Fibroblast of skin of left quadriceps (primary cell): ENCODE results near the gene PLA2G12B.
"Not testable (repeated sequence)": the region's sequence is repeated elsewhere in the genome, so short reads cannot be mapped to it uniquely, and the experiment has no call there.

Experiments
- DNase-seq, 2 experiments: peaks; one replicate each; pipeline ENCODE4 v3.0.0-alpha.2; 2013; ENCODE audit warnings: low read depth in 2 of 2

The PLA2G12B gene, protein sequence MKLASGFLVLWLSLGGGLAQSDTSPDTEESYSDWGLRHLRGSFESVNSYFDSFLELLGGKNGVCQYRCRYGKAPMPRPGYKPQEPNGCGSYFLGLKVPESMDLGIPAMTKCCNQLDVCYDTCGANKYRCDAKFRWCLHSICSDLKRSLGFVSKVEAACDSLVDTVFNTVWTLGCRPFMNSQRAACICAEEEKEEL

DNA sequence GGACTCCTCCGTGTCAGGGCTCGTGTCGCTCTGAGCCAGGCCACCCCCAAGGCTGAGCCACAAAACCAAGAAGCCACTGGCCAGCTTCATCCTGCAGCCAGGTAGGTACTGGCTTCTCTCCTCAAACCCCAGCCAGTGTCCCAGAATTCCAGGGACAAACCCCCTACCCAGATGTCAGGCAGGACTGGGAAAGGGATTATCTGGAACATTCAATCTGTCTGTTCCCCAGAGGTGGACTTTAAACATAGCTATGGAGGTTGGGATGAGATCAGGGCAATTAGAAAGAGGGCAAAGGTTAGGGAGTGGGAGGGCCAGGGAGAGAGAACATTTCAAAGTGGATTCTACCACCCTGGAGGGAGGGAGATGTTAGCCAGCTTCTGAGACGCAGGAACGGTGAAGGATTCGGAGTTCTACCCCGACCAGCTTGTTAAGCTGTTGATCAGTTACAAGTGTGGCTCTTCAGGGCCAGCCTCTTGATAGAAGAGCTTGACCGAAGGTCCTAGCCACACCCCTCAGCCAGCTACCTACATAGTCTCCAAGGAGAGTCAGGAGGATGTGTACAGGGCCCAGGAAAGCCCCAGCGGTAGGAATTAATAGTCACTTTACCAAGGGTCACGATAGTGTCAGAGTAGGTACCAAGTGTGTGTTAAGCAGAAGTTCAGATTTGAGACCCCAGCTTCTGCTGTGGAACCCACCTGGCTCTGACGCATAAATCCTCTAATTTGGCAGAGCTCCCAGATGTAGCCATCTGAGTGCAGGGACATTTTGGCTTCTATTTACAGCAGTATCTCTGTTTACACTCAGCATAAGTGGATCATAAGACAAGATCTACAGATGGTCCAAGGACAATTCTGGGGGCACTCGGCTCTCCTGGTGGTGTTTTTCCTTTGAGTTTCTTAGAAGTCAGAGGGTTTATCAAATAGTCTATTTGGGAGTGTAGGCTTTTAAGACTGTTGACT lies at the start of gene PLA2G12B:
PLA2G12B (minus strand) TSS at position 211 of the 959 bp plus-strand sequence; CDS start at position 90, 121 bp downstream.
- no peak for DNase-seq

DNA sequence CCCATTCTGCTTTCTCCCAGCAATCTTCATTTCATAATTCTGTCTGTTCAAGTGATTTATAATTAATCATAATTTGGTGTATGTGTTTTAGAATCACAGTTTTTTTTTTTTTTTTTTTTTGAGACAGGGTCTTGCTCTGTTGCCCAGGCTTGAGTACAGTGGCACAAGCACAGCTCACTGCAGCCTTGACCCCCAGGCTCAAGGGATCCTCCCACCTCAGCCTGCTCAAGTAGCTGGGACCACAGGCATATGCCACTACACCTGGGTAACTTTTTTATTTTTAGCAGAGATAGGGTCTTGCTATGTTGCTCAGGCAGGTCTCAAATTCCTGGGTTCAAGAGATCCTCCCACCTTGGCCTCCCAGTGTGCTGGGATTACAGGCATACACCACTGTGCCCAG lies 49.2 kb upstream of the PLA2G12B start:
- no peak for DNase-seq

DNA sequence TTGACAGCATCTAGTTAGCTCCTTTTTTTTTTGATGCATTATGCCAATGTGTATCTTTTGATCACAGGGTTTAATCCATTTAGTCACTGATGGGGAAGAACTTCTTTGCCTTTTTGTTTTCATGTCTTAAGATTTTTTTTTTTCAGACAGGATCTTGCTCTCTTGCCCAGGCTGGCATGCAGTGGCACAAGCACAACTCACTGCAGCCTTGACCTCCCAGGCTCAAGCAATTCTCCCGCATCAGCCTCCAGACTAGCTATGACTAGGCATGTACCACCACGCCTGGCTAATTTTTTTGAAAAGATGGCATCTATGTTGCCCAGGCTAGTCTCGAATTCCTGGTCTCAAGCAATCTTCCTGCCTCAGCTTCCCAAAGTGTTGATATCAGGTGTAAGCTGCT lies 46.4 kb upstream of the PLA2G12B start:
- no peak for DNase-seq

DNA sequence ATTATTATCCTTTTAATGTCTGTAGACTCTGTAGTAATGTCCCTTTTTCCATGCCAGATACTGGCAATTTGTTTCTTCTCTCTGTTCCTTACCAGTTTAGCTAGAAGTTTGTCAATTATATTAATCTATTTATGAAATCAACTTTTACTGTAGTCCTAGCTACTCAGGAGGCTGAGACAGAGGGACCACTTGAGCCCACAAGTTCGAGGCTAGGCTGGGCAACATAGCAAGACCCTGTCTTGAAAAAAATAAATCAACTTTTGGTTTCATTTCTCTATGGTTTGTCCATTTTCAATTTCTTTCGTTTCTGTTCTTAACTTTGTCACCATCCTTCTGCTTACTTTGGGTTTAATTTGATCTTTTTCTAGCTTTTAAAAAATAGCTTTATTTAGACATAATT lies 42.5 kb upstream of the PLA2G12B start:
- no peak for DNase-seq

DNA sequence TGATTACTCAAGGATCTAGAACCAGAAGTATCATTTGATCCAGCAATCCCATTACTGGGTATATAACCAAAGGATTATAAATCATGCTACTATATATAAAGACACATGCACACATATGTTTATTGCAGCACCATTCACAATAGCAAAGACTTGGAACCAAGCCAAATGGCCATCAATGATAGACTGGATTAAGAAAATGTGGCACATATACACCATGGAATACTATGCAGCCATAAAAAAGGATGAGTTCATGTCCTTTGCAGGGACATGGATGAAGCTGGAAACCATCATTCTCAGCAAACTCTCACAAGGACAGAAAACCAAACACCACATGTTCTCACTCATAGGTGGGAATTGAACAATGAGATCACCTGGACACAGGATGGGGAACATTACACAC lies 40.9 kb upstream of the PLA2G12B start:
- DNase-seq = not testable (repeated sequence)

DNA sequence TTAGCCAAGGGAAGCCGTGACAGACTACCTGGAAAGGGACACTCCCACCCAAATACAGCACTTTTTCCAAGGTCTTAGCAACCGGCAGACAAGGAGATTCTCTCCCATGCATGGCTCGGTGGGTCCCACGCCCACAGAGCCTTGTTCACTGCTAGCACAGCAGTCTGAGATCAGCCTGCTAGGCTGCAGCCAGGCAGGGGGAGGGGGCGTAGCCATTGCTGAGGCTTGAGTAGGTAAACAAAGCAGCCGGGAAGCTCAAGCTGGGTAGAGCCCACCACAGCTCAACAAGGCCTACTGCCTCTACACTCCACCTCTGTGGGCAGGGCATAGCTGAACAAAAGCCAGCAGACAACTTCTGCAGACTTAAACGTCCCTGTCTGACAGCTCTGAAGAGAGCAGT lies 35.2 kb upstream of the PLA2G12B start:
- DNase-seq = not testable (repeated sequence)

DNA sequence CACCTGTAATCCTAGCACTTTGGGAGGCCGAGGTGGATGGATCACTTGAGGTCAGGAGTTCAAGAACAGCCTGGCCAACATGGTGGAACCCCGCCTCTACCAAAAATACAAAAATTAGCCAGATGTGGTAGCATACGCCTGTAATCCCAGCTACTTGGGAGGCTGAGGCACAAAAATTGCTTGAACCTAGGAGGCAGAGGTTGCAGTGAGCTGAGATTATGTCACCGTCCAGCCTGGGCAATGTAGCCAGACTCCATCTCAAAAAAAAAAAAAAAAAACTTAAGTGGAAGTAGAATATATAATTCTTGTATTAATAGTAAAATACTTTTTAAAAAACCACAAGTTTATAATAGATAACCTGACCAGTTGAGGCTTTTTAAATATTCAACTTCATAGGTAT lies 30.0 kb upstream of the PLA2G12B start:
- not testable (repeated sequence) for DNase-seq

DNA sequence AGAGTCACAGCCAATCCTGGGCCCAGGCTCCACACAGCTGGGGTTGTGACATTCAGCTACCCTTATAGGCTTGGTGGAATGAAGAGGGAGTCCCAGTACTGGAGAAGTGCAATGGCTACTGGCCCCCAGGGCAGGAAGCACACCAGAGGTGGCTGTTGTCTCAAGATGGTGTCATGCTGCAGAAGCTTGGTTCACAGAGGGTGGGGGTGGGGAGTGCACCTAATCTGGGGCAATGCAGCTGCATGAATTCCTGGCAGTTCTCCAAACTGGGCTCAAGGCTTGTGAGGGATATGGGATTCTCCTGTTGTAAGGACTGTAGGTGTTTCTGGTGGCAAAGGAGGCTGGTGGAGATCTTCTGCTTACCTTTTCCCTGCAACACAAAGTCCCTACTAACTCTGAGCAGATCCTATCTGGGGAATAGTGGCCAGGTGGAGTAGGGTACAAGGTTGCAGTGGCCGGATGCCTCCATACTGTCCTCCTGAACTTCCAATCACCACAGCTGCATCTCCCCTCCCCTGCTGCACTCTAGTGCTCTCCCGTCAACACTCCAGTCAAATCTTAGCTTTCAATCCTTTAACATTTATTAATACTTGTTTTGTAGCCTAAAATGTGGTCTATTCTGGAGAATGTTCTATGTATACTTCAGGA lies 27.4 kb upstream of the PLA2G12B start:
- no peak for DNase-seq

DNA sequence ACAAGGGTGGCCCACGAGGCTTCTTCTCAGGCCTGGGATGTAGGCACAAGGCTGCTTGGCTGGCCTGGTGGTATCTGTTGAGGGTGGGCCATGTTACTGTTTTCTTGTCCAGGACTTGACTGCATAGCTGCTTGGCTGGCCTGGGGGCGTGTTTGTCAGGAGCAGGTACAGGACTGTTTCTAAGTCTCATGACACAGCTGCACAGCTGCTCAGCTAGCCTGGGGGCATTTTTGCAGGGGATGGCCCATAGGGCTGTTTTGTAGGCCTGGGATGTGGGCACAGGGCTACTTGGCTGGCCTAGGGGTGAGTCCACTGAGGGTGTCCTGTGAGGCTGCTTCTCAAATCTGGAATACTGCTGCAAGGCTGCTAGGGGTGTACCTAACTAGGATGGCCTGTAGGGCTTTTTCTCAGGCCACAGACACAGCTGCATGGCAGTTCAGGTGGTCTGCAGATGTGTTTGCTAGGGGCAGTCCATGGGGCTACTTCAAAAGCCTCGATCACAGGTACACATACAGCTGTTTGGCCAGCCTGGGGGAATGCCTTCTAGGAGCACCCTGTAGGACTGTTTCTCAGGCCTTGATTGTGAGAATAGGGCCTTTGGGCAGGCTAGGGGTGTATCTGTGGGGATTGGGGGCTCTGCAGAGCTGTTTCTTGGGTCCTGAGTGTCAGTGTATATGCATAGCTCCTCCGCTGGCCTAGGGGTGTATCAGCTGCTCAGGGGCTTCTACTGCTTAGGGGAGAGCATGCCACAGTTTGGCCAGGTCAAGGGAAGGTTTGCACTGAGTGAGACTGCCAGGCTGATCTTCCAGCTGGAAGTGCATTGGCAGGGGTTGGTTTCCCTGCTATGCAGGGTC lies 26.6 kb upstream of the PLA2G12B start:
- no peak for DNase-seq

DNA sequence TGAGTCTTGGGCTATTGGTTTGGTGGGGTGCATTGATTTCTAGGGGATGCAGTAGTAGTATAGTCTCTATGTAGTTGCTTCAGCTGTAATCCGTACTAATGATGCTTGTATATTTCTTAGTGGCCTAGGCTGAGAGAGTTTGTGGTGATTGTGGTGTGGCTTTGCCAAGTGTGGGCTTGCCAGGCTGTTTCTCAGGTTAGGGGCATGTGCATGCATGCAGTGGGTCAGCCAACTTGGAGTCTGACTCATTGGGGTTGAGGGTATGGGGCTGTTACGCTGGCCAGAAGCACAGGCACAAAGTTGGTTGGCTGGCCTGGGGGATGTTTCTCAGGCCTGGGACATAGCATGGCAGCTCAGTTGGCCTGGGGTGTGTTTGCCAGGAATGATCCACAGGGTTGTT lies 25.7 kb upstream of the PLA2G12B start:
- DNase-seq = no peak

DNA sequence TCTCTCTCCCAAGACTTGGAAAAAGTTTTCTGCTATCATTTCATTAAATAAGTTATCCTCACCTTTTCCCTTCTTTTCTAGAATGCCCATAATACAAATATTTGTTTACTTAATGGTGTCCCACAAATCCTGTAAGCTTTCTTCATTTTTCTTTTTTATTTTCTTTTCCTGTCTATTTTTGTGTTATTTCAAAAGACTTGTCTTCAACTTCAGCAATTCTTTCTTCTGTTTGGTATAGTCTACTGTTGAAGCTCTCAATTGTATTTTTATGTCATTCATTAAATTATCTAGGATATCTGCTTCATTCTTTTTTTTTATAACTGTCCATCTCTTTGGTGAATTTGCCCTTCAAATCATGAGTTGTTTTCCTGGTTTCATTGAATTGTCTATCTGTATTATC lies 25.1 kb upstream of the PLA2G12B start:
- DNase-seq = no peak

DNA sequence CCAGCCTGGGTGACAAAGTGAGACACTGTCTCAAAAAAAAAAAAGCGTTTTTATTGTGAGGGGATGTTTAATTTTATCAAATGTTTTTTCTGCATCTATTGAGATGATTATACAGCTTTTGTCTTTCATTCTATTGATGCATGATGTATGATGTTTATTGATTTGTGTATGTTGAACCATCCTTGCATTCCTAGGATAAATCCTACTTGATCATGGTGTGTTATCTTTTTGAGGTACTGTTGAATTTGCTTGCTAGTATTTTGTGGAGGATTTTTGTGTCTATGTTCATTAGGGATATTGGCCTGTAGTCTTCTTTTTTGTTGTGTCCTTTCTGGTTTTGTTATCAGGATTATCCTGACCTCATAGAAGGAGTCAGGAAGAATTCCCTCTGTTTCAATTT lies 22.3 kb upstream of the PLA2G12B start:
- no peak for DNase-seq

DNA sequence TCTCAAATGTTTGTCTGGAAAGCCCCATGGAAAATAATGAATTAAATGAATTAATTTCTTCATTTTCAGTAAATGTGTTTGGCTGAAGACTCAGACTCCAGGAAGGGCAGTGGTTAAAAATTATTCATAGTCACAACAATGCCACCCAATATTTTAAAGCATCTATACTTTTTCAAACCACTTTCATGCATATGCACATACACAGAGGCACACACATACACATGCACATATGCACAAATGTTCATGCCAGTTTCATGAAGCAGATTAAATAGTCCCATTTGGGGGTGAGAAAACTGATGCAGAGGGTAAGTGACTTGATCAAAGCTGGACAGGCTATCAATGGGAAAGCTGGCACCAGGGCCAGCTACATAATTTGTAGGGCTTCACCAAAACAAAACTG lies 1.4 kb upstream of the PLA2G12B start:
- no peak for DNase-seq

DNA sequence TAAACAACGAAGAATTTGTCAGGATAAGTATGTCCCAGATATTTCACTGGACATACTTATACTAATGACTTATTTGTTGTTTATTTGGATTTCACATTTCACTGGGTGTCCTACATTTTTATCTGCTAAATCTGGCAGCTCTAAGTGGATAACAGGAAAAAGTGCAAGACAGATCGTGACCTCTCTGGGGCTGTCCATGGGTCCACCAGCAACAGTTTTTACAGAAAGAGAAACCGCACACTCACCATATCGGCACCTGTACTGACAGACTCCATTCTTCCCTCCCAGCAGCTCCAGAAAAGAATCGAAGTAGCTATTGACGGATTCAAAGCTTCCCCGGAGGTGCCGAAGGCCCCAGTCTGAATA lies 393 bp downstream of the PLA2G12B start:
- DNase-seq = no peak

DNA sequence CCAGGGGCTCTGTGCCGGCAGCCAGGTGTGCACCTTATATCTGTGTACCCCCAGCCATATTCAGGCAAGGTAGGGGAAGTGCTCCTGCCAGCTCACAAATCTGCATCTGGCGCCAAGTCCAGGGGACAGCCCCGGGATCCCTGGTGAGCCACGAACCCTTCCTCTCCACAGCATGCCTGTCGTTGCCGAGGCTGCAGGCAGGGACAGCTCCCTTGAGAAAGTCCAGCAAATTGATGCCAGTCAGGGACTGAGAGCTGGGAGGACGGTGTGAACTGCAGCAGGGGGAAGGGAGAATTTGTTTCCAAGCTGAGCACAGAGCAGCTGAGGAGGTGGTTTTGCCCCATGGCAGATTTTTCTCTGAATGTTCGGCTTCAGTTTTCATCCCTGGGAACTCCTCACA lies 919 bp downstream of the PLA2G12B start:
- no peak for DNase-seq

DNA sequence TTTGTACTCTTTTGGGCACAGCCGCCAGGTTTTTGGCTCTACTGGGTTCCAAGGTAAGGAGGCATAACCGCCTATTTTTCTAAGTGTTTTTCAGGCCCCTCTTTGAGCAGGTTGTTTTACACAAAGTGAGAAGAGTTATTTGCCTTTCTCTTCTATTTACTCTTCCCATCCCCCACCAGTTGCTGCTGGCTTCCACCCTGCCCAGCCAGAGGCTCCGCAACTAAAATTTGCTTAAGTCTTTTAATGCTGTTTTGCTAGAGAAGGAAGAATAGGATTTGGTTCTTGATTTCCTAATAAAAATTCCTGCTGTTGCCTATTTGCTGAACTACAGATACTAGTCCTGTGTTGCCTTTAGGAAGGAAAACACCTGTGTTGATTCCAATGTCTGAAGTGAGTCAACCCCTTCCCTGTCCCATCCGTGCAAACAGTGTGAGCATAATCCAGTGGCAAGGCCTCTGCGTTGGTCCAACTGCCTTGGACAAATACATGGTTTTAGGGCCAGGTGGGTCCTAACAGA lies 1.9 kb downstream of the PLA2G12B start:
- no peak for DNase-seq

DNA sequence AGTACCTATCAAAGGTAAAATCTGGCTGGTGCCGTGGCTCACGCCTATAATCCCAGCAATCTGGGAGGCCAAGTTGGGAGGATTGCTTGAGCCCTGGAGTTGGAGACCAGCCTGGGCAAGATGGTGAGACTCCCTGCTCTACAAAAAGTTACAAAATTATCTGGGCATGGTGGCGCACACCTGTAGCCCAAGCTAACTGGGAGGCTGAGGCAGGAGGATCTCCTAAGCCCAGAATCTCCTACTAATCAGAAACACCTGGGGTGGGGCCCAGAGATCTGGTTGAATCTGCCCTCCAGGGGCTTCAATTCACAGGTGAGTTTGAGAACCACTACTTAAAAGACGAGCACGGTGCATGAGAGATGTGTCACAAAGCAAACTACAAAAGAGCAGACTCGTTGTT lies 2.4 kb downstream of the PLA2G12B start:
- no peak for DNase-seq

DNA sequence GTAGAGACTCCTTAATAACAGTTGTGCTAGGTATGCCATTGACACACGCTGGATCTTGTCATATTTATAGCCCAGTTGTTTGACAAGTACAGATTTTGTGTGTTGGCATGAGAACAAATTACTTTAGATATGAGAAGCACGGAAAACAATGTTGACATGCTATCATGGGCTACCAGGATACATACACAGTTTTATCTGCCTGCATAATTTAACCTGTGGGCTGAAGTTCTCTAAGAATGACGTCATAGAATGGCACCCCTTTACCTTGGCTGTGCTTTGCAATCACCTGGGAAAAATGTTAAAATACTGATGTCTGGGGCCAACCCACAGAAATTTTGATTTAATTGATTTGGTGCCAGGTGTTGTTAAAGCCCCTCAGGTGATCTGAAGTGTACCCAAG lies 2.8 kb downstream of the PLA2G12B start:
- no peak for DNase-seq

DNA sequence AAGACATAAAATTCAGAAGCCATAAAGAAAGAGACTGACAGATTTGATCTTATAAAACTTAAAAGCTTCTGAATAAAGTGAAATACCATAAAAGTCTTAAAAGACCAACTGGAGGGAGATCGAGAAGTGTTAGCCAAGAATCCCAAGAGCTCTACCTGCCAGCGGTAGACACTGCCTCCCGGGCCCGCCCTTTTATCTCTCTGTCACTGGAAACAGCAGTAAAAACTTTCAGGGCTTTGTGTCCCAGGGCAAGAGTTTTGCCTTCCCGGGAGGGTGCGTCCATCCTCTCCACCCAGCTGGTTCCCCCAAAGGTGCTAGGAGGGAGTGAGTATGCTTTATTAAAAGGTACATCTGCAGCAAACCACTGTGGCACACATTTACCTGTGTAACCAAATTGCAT lies 5.8 kb downstream of the PLA2G12B start:
- no peak for DNase-seq

DNA sequence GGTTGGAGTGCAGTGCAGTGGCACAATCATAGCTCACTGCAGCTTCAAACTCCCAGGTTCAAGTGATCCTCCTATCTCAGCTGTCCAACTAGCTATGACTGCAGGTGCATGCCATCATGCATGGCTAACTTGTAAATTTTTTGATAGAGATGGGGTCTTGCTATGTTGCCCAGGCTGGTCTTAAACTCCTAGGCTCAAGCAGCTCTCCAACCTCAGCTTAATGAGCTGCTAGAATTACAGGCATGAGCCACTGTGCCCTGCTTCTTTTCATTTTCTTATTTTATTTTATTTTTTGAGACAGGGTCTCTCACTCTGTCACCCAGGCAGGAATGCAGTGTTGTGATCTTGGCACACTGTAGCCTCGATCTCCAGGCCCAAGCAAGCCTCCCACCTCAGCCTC lies 7.6 kb downstream of the PLA2G12B start:
- DNase-seq = no peak

DNA sequence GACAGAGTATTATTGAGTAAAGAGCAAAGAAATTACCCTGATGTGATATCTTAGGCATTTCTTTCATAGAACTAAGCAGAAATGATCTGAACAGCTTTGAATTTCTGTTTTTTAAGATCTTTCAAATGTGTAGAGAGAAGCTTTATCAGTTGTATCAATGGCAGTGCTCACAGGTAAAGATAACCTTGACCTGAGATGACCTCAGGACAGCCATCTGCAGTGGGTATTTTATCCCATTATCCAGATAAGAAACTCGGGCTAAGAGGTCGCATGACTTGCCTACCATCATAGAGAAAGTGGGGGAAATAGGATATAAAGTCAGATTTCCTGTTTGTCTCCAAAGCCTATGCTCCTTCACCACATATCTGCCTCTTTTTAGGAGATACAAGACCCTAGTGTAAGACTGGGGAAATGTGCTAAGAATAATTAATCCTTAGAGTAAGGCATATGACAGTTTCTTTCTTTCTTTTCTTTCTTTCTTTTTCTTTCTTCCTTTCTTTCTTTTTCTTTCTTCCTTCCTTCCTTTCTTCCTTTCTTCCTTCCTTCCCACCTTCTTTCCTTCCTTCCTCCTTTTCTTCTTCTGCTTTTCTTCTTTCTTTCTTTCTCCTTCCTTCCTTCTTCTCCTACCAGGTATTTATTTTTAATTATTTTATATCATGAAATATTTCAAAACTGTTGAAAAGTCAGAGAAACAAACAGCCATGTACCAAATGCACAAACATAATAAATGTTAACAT lies 10.9 kb downstream of the PLA2G12B start:
- DNase-seq = no peak
